Loucy (cell line): ENCODE results near the gene IPMK.

Experiments used
- EZH2phosphoT487 ChIP-seq: fragments of 200-600 bp; IDR thresholded peaks from 2 replicates; pipeline ENCODE4 v1.6.1; 2018; ENCODE audit warnings: antibody characterized with exemption, mild to moderate bottlenecking, moderate library complexity, borderline replicate concordance
- TF ChIP-seq, protein P1 (sequence below): fragments of 200-600 bp; sonication (generic); conservative IDR thresholded peaks from 2 replicates; pipeline ENCODE4 v1.5.1; 2014; ENCODE audit warnings: mild to moderate bottlenecking, antibody characterized with exemption, low read length

DNA sequence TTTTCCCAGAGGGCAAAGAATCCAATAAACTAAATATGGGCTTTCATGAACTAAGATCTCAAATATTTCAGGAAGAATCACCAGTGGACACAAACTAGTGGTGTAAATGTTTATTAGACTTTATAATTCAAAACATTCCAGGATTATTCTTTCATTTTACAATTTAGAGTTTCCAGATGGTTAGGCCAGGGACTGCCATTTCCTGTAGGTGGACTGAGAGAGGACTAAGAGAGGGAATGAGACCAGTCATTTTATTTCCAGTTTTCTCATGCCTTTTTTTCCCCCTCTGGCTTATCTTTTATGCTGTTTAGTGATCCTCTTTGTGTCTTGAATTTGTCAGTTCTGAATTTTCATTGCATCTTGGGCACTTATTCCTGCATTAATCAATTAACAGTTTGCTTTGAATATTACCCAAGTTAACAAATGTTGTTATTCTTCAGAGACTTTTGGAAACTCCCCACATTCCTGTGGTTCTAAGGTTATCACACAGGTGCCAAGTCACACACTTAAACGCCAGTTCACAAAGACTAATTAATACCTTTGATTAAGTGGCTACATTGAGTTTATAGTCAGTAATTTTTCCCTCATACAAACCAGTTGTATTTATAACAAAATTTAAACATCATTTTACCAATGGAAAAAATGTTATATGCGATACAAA is 13.5 kb upstream of the IPMK start:
- TF ChIP-seq, protein P1, sequence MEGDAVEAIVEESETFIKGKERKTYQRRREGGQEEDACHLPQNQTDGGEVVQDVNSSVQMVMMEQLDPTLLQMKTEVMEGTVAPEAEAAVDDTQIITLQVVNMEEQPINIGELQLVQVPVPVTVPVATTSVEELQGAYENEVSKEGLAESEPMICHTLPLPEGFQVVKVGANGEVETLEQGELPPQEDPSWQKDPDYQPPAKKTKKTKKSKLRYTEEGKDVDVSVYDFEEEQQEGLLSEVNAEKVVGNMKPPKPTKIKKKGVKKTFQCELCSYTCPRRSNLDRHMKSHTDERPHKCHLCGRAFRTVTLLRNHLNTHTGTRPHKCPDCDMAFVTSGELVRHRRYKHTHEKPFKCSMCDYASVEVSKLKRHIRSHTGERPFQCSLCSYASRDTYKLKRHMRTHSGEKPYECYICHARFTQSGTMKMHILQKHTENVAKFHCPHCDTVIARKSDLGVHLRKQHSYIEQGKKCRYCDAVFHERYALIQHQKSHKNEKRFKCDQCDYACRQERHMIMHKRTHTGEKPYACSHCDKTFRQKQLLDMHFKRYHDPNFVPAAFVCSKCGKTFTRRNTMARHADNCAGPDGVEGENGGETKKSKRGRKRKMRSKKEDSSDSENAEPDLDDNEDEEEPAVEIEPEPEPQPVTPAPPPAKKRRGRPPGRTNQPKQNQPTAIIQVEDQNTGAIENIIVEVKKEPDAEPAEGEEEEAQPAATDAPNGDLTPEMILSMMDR: no peak
- TF ChIP-seq EZH2phosphoT487: no peak
